ENCODE data around the gene CCDC152.

CCDC152 gene

GRCh38 chr5:42784132-42784531 is 27.5 kb downstream of the CCDC152 start:
- no peak for DNase-seq

- no peak for DNase-seq
Measured at GRCh38 chr5:42785756-42786155, 29.1 kb downstream of the CCDC152 start.

- DNase-seq: no peak
Measured at GRCh38 chr5:42787073-42787472, 30.5 kb downstream of the CCDC152 start.

GRCh38 chr5:42787845-42788244 is 31.2 kb downstream of the CCDC152 start:
- no peak for DNase-seq

GRCh38 chr5:42791151-42791550 is 34.5 kb downstream of the CCDC152 start:
- no peak for DNase-seq

GRCh38 chr5:42798284-42799240 is 41.9 kb downstream of the CCDC152 start:
- DNase-seq: no peak

GRCh38 chr5:42799241-42799608 is 42.6 kb downstream of the CCDC152 start:
- DNase-seq: no peak

GRCh38 chr5:42799668-42800114 is 43.1 kb downstream of the CCDC152 start:
- DNase-seq: no peak

- no peak for DNase-seq
Measured at GRCh38 chr5:42800748-42801330, 44.2 kb downstream of the CCDC152 start.

- no peak for DNase-seq
Measured at GRCh38 chr5:42801516-42802166, 45.0 kb downstream of the CCDC152 start.

- DNase-seq: no peak
Measured at GRCh38 chr5:42804717-42805339, 48.2 kb downstream of the CCDC152 start.

- DNase-seq: no peak
Measured at GRCh38 chr5:42806004-42806700, 49.5 kb downstream of the CCDC152 start.

GRCh38 chr5:42806701-42807262 is 50.2 kb downstream of the CCDC152 start:
- DNase-seq: no peak

- DNase-seq: no peak
Measured at GRCh38 chr5:42807722-42808447, 51.3 kb downstream of the CCDC152 start.

GRCh38 chr5:42808888-42809611 is 52.4 kb downstream of the CCDC152 start:
- no peak for DNase-seq

GRCh38 chr5:42810834-42811590 is 54.4 kb downstream of the CCDC152 start:
- DNase-seq: no peak

- no peak for DNase-seq
Measured at GRCh38 chr5:42811591-42812446, 55.2 kb downstream of the CCDC152 start, which contains the start of gene SELENOP. SELENOP (minus strand) TSS chr5:42811892; CDS start chr5:42808353, 3,539 bp downstream.

GRCh38 chr5:42812620-42813019 is 56.0 kb downstream of the CCDC152 start:
- no peak for DNase-seq

GRCh38 chr5:42813533-42813932 is 56.9 kb downstream of the CCDC152 start:
- no peak for DNase-seq
